G401 (cell line): ENCODE results near the gene ABTB1. TPM values are rescaled to one million over a fixed set of nuclear protein-coding genes. Genes with fewer than 3 reads are reported as not detected.
A peak's percentile ranks its signal among the peaks of the same experiment; 100 is the strongest.
"Not testable (repeated sequence)": the region's sequence is repeated elsewhere in the genome, so short reads cannot be mapped to it uniquely, and the experiment has no call there.

Source experiments
- DNase-seq: peaks from one replicate; pipeline ENCODE4 v3.0.0-alpha.2; 2015; ENCODE audit warnings: low spot score
- in situ Hi-C: cut with HindIII; loops from 2 replicates; pipeline ENCODE4 v1.10.0; 2016; ENCODE audit warnings: low sequenced_read_pairs, mixed read lengths
- total RNA-seq: library from RNA; depleted of rRNA; stranded (reverse); fragments of >200 nt; shearing (Covaris generic); gene quantifications from 2 replicates; pipeline ENCODE4 v1.2.3, GENCODE V29; 2014

The ABTB1 gene
- total RNA-seq, 1 experiment from 2014 or later, result 4.8 TPM

GRCh38 chr3:127682175-127682554, 9.4 kb downstream of the ABTB1 start:
- DNase-seq, in situ Hi-C loops: not testable (repeated sequence)

- in situ Hi-C loops, result no loop called here
- DNase-seq, result no peak
Observed at GRCh38 chr3:127682561-127682960, 9.8 kb downstream of the ABTB1 start.

- no peak for DNase-seq
- in situ Hi-C loops, result no loop called here
Observed at GRCh38 chr3:127684871-127685707, 12.3 kb downstream of the ABTB1 start.

GRCh38 chr3:127685708-127686511, 13.2 kb downstream of the ABTB1 start:
- in situ Hi-C loops, result no loop called here

GRCh38 chr3:127686512-127686894, 13.8 kb downstream of the ABTB1 start:
- DNase-seq, result no peak
- in situ Hi-C loops, result no loop called here

More at GRCh38 chr3:127685708-127686511, 13.2 kb downstream of the ABTB1 start:
- no peak for DNase-seq

GRCh38 chr3:127687228-127687737, 14.5 kb downstream of the ABTB1 start:
- DNase-seq, result no peak
- in situ Hi-C loops, result no loop called here

- DNase-seq, result no peak
- in situ Hi-C loops, result no loop called here
Observed at GRCh38 chr3:127688022-127688415, 15.3 kb downstream of the ABTB1 start.

GRCh38 chr3:127688416-127689265, 15.9 kb downstream of the ABTB1 start:
- in situ Hi-C loops, result no loop called here
- DNase-seq, result no peak

GRCh38 chr3:127689266-127689860, 16.6 kb downstream of the ABTB1 start:
- in situ Hi-C loops, result no loop called here
- DNase-seq, result no peak

- no peak for DNase-seq
- in situ Hi-C loops, result no loop called here
Observed at GRCh38 chr3:127690106-127690505, 17.4 kb downstream of the ABTB1 start.

GRCh38 chr3:127690823-127691452, 18.2 kb downstream of the ABTB1 start:
- in situ Hi-C loops, result no loop called here
- peak; percentile 59 for DNase-seq

- DNase-seq, result no peak
- in situ Hi-C loops, result no loop called here
Observed at GRCh38 chr3:127691489-127691888, 18.7 kb downstream of the ABTB1 start.

GRCh38 chr3:127691974-127692373, 19.2 kb downstream of the ABTB1 start:
- no peak for DNase-seq
- in situ Hi-C loops, result no loop called here

GRCh38 chr3:127692501-127693335, 20.0 kb downstream of the ABTB1 start:
- in situ Hi-C loops, result no loop called here

GRCh38 chr3:127693336-127693843, 20.6 kb downstream of the ABTB1 start:
- no peak for DNase-seq
- in situ Hi-C loops, result no loop called here

More at GRCh38 chr3:127692501-127693335, 20.0 kb downstream of the ABTB1 start:
- no peak for DNase-seq

- DNase-seq, result peak; percentile 91
- in situ Hi-C loops, result no loop called here
Observed at GRCh38 chr3:127694467-127695215, 21.9 kb downstream of the ABTB1 start.
